Osteoblast (primary cell): ENCODE data around the gene ELAVL2. TPM values are rescaled to one million over a fixed set of nuclear protein-coding genes. Genes with fewer than 3 reads are reported as not detected.

Experiments
- DNase-seq: peaks from one replicate; pipeline ENCODE4 v3.0.0; 2011; ENCODE audit warnings: low spot score, mixed read lengths; ENCODE audit not compliant: insufficient read length; ENCODE audit errors: missing footprints
- H2AFZ ChIP-seq: 2 replicates; pipeline ENCODE4 v1.6.0; 2011; ENCODE audit warnings: mild to moderate bottlenecking, low read length
- H3K27ac ChIP-seq: 2 replicates; pipeline ENCODE4 v1.5.1; 2011; ENCODE audit warnings: mild to moderate bottlenecking, low read depth, low read length, moderate library complexity
- H3K27me3 ChIP-seq: 2 replicates; pipeline ENCODE4 v1.6.0; 2012; ENCODE audit warnings: mild to moderate bottlenecking, control low read depth, inconsistent platforms, low read length, moderate library complexity; ENCODE audit not compliant: insufficient read depth
- H3K36me3 ChIP-seq: 2 replicates; pipeline ENCODE4 v1.5.1; 2011; ENCODE audit warnings: mild to moderate bottlenecking, low read length, control low read depth, moderate library complexity; ENCODE audit not compliant: insufficient read depth
- H3K4me1 ChIP-seq: 2 replicates; pipeline ENCODE4 v1.5.1; 2011; ENCODE audit warnings: mild to moderate bottlenecking, low read length, control low read depth, moderate library complexity; ENCODE audit not compliant: insufficient read depth
- H3K4me2 ChIP-seq: 2 replicates; pipeline ENCODE4 v1.6.0; 2011; ENCODE audit warnings: mild to moderate bottlenecking, low read length; ENCODE audit not compliant: insufficient read depth
- H3K4me3 ChIP-seq: fragments of 200-600 bp; sonication (generic); 3 replicates; pipeline ENCODE4 v1.5.1; 2012; ENCODE audit warnings: mild to moderate bottlenecking, low read length, inconsistent platforms; ENCODE audit not compliant: insufficient read depth
- H3K79me2 ChIP-seq: 2 replicates; pipeline ENCODE4 v1.6.0; 2012; ENCODE audit warnings: mild to moderate bottlenecking, low read length, control low read depth, inconsistent platforms; ENCODE audit not compliant: insufficient read depth
- H3K9me3 ChIP-seq: 2 replicates; pipeline ENCODE4 v1.5.1; 2011; ENCODE audit warnings: low read depth, low read length, control low read depth
- H4K20me1 ChIP-seq: 2 replicates; pipeline ENCODE4 v1.6.0; 2012; ENCODE audit warnings: mild to moderate bottlenecking, low read length, control low read depth; ENCODE audit not compliant: insufficient read depth
- CTCF ChIP-seq: IDR thresholded peaks from 2 replicates; pipeline ENCODE4 v1.5.1; 2011; ENCODE audit warnings: mild to moderate bottlenecking, low read depth, low read length, moderate library complexity; ENCODE audit errors: extremely low read depth
- total RNA-seq: library from RNA; depleted of rRNA; stranded (reverse); fragments of >200 nt; gene quantifications from 2 replicates; pipeline ENCODE4 v1.2.3, GENCODE V29; 2012

The ELAVL2 gene
- total RNA-seq = under 0.01 and 0.36 TPM in 2 replicates

GRCh38 chr9:23826120-23826629 lies at the start of gene ELAVL2:
ELAVL2 (minus strand) TSS chr9:23826240; CDS start chr9:23762234, 64,006 bp downstream.
- no peaks in the 10 kb centered on the region for H3K79me2 ChIP-seq
- no peak for TF ChIP-seq CTCF
- no peak within 1 kb of the TSS for H3K27ac ChIP-seq
- H3K4me3 ChIP-seq = peak within 1 kb of the TSS; percentile 60
- peak; percentile 66 for DNase-seq
- H3K9me3 ChIP-seq = no peaks in the 10 kb centered on the region
- no peaks in the 10 kb centered on the region for H4K20me1 ChIP-seq
- no peaks in the 10 kb centered on the region for H3K36me3 ChIP-seq
- H3K4me2 ChIP-seq = peak within 1 kb of the TSS; percentile 75
- peak within 1 kb of the TSS; percentile 76 for H2AFZ ChIP-seq
- peaks cover 24% of the 10 kb centered on the region for H3K27me3 ChIP-seq
- no peaks in the 10 kb centered on the region for H3K4me1 ChIP-seq

- Histone ChIP-seq H3K4me2 (no peak overlapping the region), H3K27ac (no peak overlapping the region), H3K9me3 (no peaks in the 10 kb centered on the region), H2AFZ (no peak overlapping the region), H4K20me1 (no peaks in the 10 kb centered on the region), H3K79me2 (no peaks in the 10 kb centered on the region), H3K4me3 (no peak overlapping the region), H3K27me3 (no peaks in the 10 kb centered on the region), H3K4me1 (no peaks in the 10 kb centered on the region), H3K36me3 (no peaks in the 10 kb centered on the region)
- TF ChIP-seq CTCF = no peak
- no peak for DNase-seq
Observed at GRCh38 chr9:23858234-23858633, 32.2 kb upstream of the ELAVL2 start.

GRCh38 chr9:23855873-23856604 lies 30.0 kb upstream of the ELAVL2 start:
- no peak overlapping the region for H2AFZ ChIP-seq
- no peaks in the 10 kb centered on the region for H3K4me1 ChIP-seq
- no peak overlapping the region for H3K4me2 ChIP-seq
- no peaks in the 10 kb centered on the region for H3K9me3 ChIP-seq
- no peaks in the 10 kb centered on the region for H4K20me1 ChIP-seq
- no peak for DNase-seq
- no peak for TF ChIP-seq CTCF
- no peaks in the 10 kb centered on the region for H3K79me2 ChIP-seq
- no peak overlapping the region for H3K27ac ChIP-seq
- H3K4me3 ChIP-seq = no peak overlapping the region
- H3K36me3 ChIP-seq = no peaks in the 10 kb centered on the region
- H3K27me3 ChIP-seq = no peaks in the 10 kb centered on the region
